CD4-positive, alpha-beta T cell treated with Interleukin-6 at 100 ng/mL for 8 hours (primary cell): ENCODE measurements around the gene URB1.
"Not testable (repeated sequence)": the region's sequence is repeated elsewhere in the genome, so short reads cannot be mapped to it uniquely, and the experiment has no call there.

Source experiments
- DNase-seq: peaks from one replicate; pipeline ENCODE4 v3.0.0-alpha.2; 2020; ENCODE audit warnings: mixed read lengths, low spot score

URB1 gene

GRCh38 chr21:32285476-32285875 is 107.3 kb downstream of the URB1 start:
- no peak for DNase-seq

- DNase-seq = no peak
Observed at GRCh38 chr21:32282992-32283391, 109.8 kb downstream of the URB1 start.

GRCh38 chr21:32281531-32281930 is 111.3 kb downstream of the URB1 start:
- no peak for DNase-seq

- DNase-seq = no peak
Observed at GRCh38 chr21:32279377-32279680, 113.5 kb downstream of the URB1 start.

- DNase-seq = peak; percentile 96
Observed at GRCh38 chr21:32278518-32279376, 114.1 kb downstream of the URB1 start, which contains the start of gene MIS18A. Gene MIS18A (minus strand): TSS chr21:32279049. CDS start chr21:32279014, 35 bp downstream.

- DNase-seq = no peak
Observed at GRCh38 chr21:32278103-32278502, 114.7 kb downstream of the URB1 start.

- DNase-seq = no peak
Observed at GRCh38 chr21:32276671-32277070, 116.1 kb downstream of the URB1 start.

GRCh38 chr21:32270748-32271147 is 122.1 kb downstream of the URB1 start:
- DNase-seq = no peak

- not testable (repeated sequence) for DNase-seq
Observed at GRCh38 chr21:32265321-32265720, 127.5 kb downstream of the URB1 start.

- DNase-seq = no peak
Observed at GRCh38 chr21:32261929-32262328, 130.9 kb downstream of the URB1 start.
